ENCODE results near the gene CNTRL. TPM values are rescaled to one million over a fixed set of nuclear protein-coding genes. Genes with fewer than 3 reads are reported as not detected.
"Not testable (repeated sequence)": the region's sequence is repeated elsewhere in the genome, so short reads cannot be mapped to it uniquely, and the experiment has no call there.

Gene CNTRL
- total RNA-seq, 1 donor from 2014 or later: 8.1 TPM

DNA sequence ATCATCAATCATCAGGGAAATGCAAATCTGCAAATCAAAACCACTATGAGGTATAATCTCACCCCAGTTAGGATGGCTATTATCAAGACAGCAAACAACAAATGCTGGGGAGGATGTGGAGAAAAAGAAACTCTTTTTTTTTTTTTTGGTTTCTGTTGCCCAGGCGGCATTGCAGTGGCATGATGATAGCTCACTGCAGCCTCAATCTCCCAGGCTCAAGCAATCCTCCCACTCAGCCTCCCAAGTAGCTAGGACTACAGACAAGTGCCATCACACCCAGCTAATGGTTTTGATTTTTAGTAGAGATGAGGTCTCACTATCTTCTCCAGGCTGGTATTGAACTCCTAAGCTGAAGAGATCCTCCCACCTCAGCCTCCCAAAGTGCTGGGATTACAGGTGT lies 5.4 kb upstream of the CNTRL start:
- DNase-seq (ENCODE audit: low read depth in 2 of 2): no peak

DNA sequence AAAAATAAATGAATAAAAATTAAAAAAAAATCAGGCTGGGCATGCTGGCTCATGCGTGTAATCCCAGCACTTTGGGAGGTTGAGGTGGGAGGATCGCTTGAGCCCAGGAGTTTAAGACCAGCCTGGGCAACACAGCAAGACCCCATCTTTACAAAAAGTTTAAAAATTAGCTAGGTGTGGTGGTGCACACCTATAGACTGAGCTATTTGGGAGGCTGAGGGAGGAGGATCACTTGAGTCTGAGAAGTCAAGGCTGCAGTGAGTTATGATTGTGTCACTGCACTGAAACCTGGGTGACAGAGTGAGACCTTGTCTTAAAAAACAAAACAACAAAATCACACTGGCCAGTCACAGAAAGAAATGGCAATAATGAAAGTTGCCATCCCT lies 3.4 kb upstream of the CNTRL start:
- DNase-seq (ENCODE audit: low read depth in 2 of 2): no peak

DNA sequence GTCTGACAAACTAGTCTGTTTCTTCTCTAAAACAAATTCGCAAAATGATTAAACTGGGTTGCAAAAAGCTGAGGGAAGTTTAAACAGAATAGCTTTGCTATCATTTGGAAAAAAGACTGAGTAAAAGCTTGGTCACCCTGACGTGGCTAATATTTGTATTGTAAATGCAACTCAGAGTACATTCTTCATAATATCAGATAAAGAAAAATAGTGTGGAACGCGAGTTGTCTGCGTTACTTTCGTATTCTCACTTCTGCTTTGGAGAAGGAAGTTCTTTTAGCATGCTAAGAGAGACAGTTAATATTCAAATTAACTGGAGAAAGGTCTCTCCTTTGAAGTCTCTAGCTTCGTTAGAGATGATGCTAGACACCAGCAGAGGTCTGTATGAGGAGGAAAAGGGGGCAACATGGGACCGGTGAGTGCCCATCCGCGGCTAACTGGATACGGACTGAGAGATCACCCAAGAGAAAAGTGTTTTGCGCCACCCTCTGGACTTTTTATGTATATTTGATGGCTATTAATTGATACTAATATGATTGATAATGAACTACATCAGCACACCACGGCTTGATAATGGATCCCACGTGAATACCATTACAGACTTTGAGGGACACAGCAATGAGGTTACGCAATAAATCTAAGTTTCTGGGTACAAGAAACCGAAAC lies 2.9 kb upstream of the CNTRL start:
- DNase-seq (ENCODE audit: low read depth in 2 of 2): peak; percentile 26 to 40

DNA sequence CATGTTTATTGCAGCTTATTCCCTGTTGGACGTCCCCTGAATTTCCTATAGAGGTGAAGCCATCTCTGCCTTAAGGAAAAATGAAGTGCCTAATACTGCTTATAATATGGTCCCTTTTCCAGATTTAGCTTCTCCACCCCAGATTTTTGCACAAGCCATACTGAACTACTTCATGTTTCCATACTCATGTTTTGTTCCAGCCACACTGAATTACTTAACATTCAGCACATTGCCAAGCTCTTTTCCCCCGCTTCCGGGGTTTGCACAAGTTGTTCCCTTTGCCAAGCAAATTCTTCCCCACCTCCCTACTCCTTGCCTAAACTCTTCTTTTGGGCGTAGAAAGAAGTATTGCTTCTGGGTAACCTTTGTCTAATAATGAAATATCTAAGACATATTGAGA lies 1.7 kb upstream of the CNTRL start:
- DNase-seq (ENCODE audit: low read depth in 2 of 2): peak in 1 of 2 donors; percentile 24

GRCh38 chr9:121075251-121076036 lies 689 bp downstream of the CNTRL start:
- peak in 1 of 2 donors; percentile 14 for DNase-seq (ENCODE audit: low read depth in 2 of 2)

GRCh38 chr9:121082075-121082474 lies 7.3 kb downstream of the CNTRL start:
- no peak for DNase-seq (ENCODE audit: low read depth in 2 of 2)

DNA sequence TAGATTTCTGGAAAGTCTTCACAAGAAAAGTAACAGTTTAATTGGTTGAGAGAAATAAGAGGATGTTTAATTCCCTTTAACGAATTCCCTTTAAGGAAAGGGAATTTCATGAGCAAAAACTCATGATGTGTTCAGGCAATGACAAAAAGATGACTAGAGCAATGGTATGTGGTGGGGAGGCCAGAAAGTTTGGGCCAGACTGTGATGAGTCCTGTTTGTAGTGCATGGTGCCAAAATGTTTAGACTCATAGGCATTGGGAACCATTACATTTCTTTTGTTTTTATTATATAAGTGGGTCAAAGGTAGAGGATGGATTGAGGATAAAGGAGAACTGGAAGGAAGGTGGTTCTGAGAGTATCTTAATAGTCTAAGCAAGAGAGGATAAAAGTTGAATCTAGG lies 10.9 kb downstream of the CNTRL start:
- DNase-seq (ENCODE audit: low read depth in 2 of 2): no peak

GRCh38 chr9:121088576-121088975 lies 13.8 kb downstream of the CNTRL start:
- no peak for DNase-seq (ENCODE audit: low read depth in 2 of 2)

GRCh38 chr9:121090743-121091142 lies 16.0 kb downstream of the CNTRL start:
- DNase-seq (ENCODE audit: low read depth in 2 of 2): not testable (repeated sequence)

- no peak for DNase-seq (ENCODE audit: low read depth in 2 of 2)
Observed at GRCh38 chr9:121095057-121095456, 20.3 kb downstream of the CNTRL start.

- DNase-seq (ENCODE audit: low read depth in 2 of 2): no peak
Observed at GRCh38 chr9:121098567-121099198, 23.9 kb downstream of the CNTRL start.

DNA sequence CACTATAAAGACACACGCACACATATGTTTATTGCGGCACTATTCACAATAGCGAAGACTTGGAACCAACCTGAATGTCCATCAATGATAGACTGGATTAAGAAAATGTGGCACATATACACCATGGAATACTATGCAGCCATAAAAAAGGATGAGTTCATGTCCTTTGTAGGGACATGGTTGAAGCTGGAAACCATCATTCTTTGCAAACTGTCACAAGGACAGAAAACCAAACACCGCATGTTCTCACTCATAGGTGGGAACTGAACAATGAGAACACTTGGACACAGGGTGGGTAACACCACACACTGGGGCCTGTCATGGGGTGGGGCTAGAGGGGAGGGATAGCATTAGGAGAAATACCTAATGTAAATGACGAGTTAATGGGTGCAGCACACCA lies 29.3 kb downstream of the CNTRL start:
- not testable (repeated sequence) for DNase-seq (ENCODE audit: low read depth in 2 of 2)

DNA sequence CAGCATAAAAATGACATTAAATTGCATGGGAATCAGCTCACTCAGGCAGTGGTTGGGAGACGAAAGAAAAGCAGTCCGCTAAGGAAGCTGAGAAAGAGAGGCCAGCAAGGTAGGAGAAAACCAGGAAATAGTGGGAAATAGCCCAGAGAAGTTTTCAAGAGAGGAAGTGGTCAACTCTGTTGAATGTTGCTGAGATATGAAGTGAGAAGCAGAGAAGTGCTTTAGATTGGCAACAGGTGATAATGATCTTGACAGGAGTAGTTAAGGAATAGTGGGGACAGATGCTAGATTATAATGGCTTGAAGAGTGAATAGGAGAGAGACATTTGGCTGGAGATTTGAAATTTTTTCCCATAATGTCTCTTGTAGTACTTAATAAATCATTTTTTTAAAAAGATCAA lies 30.8 kb downstream of the CNTRL start:
- no peak for DNase-seq (ENCODE audit: low read depth in 2 of 2)

DNA sequence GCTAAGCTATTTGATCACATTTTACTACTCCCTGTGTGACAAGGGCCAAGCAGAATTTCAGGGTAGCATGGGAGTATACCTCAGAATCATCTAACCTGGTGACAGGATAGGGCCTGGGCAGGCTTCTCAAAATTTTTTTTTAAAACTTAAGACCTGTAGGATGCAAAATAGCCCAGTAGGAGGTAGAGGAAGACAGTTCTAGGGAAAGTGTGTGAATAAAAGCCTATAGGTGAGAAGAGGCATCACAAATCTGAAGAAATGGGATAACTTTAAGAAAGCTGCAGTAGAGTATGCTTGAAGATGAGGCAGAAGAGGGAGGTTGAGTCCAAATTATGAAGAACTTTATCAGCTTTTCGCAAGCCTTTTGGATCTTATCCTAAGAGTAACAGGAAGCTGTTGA lies 32.3 kb downstream of the CNTRL start:
- no peak for DNase-seq (ENCODE audit: low read depth in 2 of 2)

DNA sequence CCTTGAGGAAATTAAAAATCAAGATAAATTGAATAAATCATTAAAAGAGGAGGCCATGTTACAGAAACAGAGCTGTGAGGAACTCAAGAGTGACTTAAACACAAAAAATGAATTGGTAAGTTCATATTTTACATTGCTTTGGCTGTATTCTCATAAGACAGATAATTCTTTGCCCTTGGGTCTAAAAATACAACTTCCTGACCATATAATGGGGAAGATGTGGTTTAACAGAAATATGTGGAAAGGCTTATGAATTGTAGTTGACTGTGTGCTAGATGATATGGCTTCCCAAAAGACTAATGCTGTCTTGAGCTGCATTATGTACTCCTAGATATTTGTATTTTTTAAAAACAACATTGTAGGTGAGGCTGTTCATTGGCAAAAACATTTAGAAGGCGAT lies 33.1 kb downstream of the CNTRL start:
- no peak for DNase-seq (ENCODE audit: low read depth in 2 of 2)

DNA sequence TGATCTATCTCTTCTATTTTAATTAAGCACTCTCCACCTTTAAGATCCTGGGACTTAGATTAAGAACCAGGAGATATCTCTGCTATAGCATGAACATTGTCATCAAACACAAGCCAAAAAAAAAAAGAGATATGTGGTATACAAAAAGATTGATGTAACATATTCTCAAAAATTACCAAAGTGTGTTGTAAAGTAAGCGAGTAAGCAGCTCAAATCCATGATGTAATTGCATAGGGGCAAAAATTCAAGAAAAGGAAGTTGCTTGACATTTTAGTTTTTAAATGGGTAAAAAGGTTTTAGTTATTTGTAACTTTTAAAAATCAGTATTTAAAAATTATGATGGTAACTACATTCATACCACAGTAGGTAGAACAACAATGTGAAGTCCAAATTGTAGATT lies 40.7 kb downstream of the CNTRL start:
- no peak for DNase-seq (ENCODE audit: low read depth in 2 of 2)

- DNase-seq (ENCODE audit: low read depth in 2 of 2): peak; percentile 20 to 52
Observed at GRCh38 chr9:121118266-121118665, 43.5 kb downstream of the CNTRL start.

DNA sequence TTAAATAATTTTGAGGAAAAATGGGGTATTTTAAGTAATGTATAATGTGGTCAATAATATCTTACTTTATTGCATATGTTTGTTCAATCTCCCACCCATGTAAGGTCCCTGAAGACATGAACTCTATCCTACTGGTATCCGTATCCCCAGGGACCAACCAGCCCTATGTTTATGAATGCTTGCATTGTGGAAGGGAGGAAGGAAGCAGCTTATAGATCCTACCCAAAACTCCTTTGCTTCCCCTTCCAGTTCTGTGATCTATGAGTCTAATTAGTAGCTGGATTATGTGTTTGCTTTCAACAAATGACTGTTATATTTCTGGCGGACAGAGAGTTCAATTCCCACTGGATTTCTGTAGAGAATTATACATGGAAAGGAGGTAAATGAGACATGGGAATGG lies 45.6 kb downstream of the CNTRL start:
- no peak for DNase-seq (ENCODE audit: low read depth in 2 of 2)

DNA sequence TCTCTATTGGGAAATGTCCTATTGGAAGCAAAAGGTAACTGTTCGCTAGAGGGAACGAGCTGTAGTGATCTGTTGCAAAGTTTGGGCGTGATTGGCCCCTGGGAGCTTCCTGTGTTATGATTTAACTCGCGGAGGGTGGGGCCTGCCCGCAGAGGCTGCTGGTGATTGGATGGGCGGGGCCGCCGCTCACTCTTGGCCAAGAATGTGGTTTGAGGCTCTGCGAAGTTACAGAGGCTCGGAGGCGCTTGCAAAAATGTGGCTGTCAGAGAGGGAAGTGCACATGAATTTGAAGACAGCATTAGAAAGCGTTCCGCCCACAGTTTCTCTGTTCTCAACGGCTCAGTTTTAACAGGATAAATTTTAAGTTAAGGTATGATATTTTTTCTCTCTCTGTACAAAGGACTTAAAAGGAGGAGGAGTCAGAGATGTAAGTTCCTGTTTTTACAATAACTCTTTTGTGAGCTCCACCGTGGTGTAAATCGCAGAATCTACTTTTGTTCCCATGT lies 46.9 kb downstream of the CNTRL start:
- DNase-seq (ENCODE audit: low read depth in 2 of 2): peak; percentile 90 to 97

DNA sequence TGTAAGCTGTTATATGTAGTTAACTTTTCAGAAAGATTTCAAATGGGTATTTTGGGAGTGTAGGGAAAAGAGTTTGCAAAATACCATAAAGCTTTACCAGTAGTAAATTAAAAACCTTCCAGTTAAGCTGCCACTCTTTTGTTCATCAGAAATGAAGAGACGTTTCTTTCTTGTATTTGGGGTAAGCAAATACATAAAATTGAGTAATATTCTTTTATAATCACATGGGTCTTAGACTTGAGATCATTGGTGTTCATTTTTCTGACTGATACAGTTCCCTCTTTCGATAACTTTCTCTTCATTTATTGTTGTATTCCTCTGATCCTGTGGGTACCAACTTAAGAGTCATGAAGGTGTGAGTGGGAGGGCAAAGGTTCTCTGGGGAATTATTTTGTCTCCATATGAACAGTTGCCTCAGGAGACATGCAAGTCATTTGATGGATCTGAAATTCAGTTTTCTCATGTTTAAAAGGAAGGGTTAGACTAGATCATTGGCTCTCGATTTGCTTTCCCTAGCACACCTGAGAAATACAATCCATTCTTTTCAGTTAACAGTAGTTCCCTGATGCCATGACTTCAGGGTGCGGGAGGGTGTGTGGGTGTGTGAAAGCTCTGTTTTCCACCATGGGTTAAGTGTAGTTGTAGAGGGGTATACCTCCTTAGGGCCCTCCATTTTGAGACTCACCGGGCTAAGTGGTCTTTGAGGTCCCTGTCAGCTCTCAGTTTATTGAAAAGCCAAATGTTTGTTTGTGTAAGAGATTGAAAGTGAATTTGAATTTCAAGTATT lies 47.7 kb downstream of the CNTRL start:
- DNase-seq (ENCODE audit: low read depth in 2 of 2): peak in 1 of 2 donors; percentile 19

- no peak for DNase-seq (ENCODE audit: low read depth in 2 of 2)
Observed at GRCh38 chr9:121123816-121124535, 49.2 kb downstream of the CNTRL start.
